PFSK-1 (cell line): ENCODE data around the gene NECAB2.

ENCODE experiments used
- POLR2AphosphoS5 ChIP-seq: IDR thresholded peaks from 2 replicates; pipeline ENCODE4 v1.6.1; 2012; ENCODE audit warnings: low read depth, mild to moderate bottlenecking, control low read depth, low read length, moderate library complexity
- TF ChIP-seq, protein P1 (sequence below), 2 experiments: IDR thresholded peaks; 2 replicates each; pipeline versions ENCODE4 v1.6.1 to v1.8.0; 2011 to 2012; ENCODE audit warnings: low read depth in 2 of 2, low read length in 2 of 2, control low read depth in 1 of 2, inconsistent platforms in 1 of 2, mild to moderate bottlenecking in 1 of 2, moderate library complexity in 1 of 2; ENCODE audit not compliant: insufficient read depth in 1 of 2

DNA sequence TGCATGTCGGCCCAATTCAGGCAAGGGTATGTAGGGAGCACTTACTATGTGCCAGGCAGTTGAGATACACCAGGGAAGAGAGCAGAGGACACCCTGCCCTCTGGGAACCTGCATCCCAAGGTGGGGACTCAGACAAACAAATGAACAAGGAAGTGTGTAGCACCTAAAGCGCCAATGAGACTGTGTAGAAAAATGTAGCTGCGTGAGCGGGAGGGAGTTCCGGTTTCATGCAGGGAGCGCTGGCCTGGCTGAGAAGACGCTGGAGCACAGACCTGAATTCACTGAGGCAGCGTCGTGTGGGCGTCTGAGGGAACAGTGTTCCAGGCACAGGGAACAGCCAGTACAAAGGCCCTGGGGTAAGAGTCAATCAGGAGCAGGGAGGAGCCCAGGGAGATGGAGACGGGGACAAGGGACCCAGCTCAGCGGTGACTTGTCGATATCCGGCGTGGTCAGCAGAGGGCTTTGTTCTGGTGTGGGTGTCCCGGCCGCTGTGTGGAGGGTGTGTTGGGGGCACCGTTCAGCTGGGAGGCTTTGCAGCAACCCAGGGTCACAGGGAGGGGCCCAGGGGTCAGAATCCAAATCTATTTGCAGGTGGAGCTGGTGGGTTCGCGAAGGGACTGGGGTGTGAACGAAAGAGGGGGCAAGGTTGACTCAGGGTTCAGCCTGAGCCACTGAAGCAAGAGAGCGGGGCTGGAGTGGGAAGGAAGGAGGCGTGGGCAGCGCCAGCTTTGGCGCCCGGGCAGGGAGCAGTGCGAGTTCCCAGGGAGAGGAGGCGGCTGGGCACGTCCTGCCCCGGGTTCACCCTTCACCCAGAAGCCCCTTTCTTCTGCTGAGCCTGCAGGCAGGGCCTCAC lies 32.8 kb upstream of the NECAB2 start:
- TF ChIP-seq POLR2AphosphoS5, result no peak
- TF ChIP-seq, protein P1, sequence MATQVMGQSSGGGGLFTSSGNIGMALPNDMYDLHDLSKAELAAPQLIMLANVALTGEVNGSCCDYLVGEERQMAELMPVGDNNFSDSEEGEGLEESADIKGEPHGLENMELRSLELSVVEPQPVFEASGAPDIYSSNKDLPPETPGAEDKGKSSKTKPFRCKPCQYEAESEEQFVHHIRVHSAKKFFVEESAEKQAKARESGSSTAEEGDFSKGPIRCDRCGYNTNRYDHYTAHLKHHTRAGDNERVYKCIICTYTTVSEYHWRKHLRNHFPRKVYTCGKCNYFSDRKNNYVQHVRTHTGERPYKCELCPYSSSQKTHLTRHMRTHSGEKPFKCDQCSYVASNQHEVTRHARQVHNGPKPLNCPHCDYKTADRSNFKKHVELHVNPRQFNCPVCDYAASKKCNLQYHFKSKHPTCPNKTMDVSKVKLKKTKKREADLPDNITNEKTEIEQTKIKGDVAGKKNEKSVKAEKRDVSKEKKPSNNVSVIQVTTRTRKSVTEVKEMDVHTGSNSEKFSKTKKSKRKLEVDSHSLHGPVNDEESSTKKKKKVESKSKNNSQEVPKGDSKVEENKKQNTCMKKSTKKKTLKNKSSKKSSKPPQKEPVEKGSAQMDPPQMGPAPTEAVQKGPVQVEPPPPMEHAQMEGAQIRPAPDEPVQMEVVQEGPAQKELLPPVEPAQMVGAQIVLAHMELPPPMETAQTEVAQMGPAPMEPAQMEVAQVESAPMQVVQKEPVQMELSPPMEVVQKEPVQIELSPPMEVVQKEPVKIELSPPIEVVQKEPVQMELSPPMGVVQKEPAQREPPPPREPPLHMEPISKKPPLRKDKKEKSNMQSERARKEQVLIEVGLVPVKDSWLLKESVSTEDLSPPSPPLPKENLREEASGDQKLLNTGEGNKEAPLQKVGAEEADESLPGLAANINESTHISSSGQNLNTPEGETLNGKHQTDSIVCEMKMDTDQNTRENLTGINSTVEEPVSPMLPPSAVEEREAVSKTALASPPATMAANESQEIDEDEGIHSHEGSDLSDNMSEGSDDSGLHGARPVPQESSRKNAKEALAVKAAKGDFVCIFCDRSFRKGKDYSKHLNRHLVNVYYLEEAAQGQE (IDR thresholded peaks at IDR 0.05; ENCODE audit: insufficient read depth in 1 of 2, low read depth in 2 of 2, low read length in 2 of 2), result no peak
